Measurements from ENCODE around the gene TLE6. TPM values are rescaled to one million over a fixed set of nuclear protein-coding genes. Genes with fewer than 3 reads are reported as not detected.

TLE6 gene
- total RNA-seq, 6 donors from 2014 or later, result 4.1 to 49.2 (median 5.4) TPM

DNA sequence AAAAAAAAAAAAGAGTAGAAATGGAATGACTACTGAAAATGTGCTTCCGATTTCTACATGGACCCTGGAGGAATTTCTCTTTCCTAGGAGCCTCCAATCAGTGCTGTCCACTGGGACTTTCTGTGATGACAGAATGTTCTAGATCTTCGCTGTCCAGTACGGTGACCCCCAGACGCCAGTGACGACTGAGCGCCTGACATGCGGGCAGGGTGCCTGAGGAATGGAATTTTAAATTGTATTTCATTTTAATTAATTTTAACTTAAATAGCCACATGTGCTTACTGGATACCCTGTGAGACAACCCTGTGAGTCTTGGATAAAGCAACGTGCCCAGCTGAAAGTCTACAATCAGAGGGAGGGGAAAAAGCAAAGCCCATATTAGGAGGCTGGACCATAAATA is 4.1 kb upstream of the TLE6 start:
- no peaks in the 10 kb centered on the region for H3K36me3 ChIP-seq
- H3K27ac ChIP-seq, result peak overlapping the region; percentile 78 to 86 (median 82)
- no peak overlapping the region for H3K4me3 ChIP-seq
- no peaks in the 10 kb centered on the region for H3K27me3 ChIP-seq
- H3K4me1 ChIP-seq, result peaks cover 88 to 98% (median 94%) of the 10 kb centered on the region in 4 donors
- no peaks in the 10 kb centered on the region for H3K9me3 ChIP-seq
- ATAC-seq (ENCODE audit: low FRiP score in 2 of 2) (no peak), DNase-seq (no peak)
- TF ChIP-seq POLR2AphosphoS5 (IDR thresholded peaks at IDR 0.05) (peak; percentile 24 to 64), POLR2A (IDR thresholded peaks at IDR 0.05) (no peak), EP300 (IDR thresholded peaks at IDR 0.05) (peak in 2 of 4 donors; percentile 55 to 81)
- TF ChIP-seq, protein P1, sequence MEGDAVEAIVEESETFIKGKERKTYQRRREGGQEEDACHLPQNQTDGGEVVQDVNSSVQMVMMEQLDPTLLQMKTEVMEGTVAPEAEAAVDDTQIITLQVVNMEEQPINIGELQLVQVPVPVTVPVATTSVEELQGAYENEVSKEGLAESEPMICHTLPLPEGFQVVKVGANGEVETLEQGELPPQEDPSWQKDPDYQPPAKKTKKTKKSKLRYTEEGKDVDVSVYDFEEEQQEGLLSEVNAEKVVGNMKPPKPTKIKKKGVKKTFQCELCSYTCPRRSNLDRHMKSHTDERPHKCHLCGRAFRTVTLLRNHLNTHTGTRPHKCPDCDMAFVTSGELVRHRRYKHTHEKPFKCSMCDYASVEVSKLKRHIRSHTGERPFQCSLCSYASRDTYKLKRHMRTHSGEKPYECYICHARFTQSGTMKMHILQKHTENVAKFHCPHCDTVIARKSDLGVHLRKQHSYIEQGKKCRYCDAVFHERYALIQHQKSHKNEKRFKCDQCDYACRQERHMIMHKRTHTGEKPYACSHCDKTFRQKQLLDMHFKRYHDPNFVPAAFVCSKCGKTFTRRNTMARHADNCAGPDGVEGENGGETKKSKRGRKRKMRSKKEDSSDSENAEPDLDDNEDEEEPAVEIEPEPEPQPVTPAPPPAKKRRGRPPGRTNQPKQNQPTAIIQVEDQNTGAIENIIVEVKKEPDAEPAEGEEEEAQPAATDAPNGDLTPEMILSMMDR (IDR thresholded peaks at IDR 0.05), result no peak
- WGBS, 2 donors, result 69 to 72% methylated on average over 8 of the region's 8 CpGs

DNA sequence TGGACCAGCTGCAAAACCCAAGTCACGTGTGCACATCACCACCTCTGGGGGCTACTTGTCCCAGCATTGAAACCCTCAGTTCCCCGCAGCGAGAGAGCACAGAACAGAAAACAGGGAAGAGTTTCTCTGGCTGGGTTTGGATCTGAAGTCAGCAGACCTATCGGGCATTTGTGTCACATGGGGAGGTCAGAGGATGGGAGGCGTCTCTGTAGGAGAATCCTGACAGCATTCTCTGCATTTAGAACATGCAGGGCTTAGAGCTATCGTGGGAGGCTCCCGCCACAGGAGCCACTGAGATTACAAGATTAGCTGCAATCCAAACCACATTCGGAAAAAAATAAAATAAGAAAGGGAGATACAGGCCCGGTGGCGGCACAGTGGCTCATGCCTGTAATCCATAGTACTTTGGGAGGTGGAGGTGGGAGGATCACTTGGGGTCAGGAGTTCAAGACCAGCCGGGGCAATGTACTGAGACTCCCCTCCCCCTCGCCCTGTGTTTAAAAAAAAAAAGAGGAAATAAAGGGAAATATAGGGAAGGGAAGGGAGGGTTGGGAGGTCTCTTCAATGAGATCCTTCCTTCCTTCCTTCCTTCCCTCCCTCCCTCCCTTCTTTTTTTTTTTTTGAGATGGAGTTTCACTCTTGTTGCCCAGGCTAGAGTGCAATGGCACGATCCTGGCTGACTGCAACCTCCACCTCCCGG is 2.9 kb upstream of the TLE6 start:
- ATAC-seq (ENCODE audit: low FRiP score in 2 of 2) (peak in 1 of 2 donors; percentile 71), DNase-seq (peak in 1 of 2 donors; percentile 56)
- peak overlapping the region; percentile 70 to 86 (median 80) for H3K27ac ChIP-seq
- 30 to 38% methylated on average over 14 of the region's 14 CpGs for WGBS, 2 donors
- no peak overlapping the region for H3K4me3 ChIP-seq
- H3K9me3 ChIP-seq, result no peaks in the 10 kb centered on the region
- no peaks in the 10 kb centered on the region for H3K36me3 ChIP-seq
- H3K27me3 ChIP-seq, result no peaks in the 10 kb centered on the region
- H3K4me1 ChIP-seq, result peaks cover 80 to 92% (median 88%) of the 10 kb centered on the region in 4 donors
- TF ChIP-seq EP300 (IDR thresholded peaks at IDR 0.05) (no peak), POLR2AphosphoS5 (IDR thresholded peaks at IDR 0.05) (peak; percentile 17 to 33), POLR2A (IDR thresholded peaks at IDR 0.05) (peak in 1 of 4 donors; percentile 21)

DNA sequence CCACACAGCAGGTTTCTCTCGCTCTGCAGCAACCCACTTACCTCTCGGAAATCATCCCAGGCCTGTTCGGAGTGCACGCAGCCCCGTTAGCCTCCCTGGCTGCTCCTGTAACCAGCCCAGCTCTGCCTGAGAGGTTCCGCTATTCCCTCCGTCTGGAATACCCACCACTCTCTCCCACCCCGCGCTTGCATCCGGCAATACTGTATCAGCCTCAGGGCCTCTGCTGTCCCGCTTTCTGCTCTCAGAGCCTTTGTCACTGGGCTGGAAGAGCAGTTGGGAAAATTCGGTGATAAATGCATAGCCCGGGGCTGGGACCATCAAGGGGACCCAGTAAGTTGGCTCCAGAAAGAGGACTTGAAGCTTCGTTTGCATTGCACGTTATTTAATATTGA is 759 bp upstream of the TLE6 start:
- Histone ChIP-seq H3K4me1 (peaks cover 60 to 80% (median 72%) of the 10 kb centered on the region in 4 donors), H3K9me3 (no peaks in the 10 kb centered on the region), H3K27me3 (no peaks in the 10 kb centered on the region), H3K4me3 (peak overlapping the region; percentile 42 to 63 (median 51)), H3K27ac (peak overlapping the region; percentile 72 to 82 (median 78)), H3K36me3 (no peaks in the 10 kb centered on the region)
- no peak for DNase-seq
- ATAC-seq (ENCODE audit: low FRiP score in 2 of 2), result no peak
- WGBS, 2 donors, result 15 to 18% methylated on average over 11 to 15 of the region's 15 CpGs
- TF ChIP-seq POLR2A (IDR thresholded peaks at IDR 0.05) (no peak), POLR2AphosphoS5 (IDR thresholded peaks at IDR 0.05) (no peak), EP300 (IDR thresholded peaks at IDR 0.05) (no peak)
- TF ChIP-seq, protein P1 (IDR thresholded peaks at IDR 0.05), result no peak

DNA sequence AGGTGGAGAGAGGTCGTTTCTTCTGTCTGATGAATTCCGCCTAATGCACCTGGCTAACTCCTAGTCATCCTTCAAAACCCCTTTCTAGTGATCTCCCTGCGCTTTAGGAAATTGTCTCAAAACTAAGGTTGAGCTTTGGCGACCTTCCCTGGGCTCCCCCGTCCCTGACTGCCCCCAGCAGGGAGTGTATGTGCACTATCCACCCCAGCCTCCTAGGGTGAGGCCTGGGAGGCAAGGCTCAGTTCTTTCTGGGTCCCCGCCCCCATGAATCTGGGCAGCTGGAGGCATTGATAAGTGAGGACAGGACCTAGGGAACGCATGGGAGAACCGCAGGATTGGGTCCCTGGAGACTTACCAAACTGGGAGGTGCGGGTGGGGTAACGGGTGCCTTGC is 378 bp downstream of the TLE6 start:
- Histone ChIP-seq H3K4me1 (peaks cover 61 to 80% (median 71%) of the 10 kb centered on the region in 4 donors), H3K36me3 (no peaks in the 10 kb centered on the region), H3K27me3 (no peaks in the 10 kb centered on the region), H3K9me3 (no peaks in the 10 kb centered on the region), H3K27ac (peak overlapping the region; percentile 70 to 82 (median 75)), H3K4me3 (peak overlapping the region in 3 of 4 donors; percentile 42 to 63 (median 55))
- WGBS, 2 donors, result 44 to 57% methylated on average over 5 to 10 of the region's 10 CpGs
- DNase-seq (no peak), ATAC-seq (ENCODE audit: low FRiP score in 2 of 2) (no peak)
- TF ChIP-seq POLR2A (IDR thresholded peaks at IDR 0.05) (no peak), EP300 (IDR thresholded peaks at IDR 0.05) (no peak), POLR2AphosphoS5 (IDR thresholded peaks at IDR 0.05) (no peak)
- TF ChIP-seq, protein P1 (IDR thresholded peaks at IDR 0.05), result no peak

DNA sequence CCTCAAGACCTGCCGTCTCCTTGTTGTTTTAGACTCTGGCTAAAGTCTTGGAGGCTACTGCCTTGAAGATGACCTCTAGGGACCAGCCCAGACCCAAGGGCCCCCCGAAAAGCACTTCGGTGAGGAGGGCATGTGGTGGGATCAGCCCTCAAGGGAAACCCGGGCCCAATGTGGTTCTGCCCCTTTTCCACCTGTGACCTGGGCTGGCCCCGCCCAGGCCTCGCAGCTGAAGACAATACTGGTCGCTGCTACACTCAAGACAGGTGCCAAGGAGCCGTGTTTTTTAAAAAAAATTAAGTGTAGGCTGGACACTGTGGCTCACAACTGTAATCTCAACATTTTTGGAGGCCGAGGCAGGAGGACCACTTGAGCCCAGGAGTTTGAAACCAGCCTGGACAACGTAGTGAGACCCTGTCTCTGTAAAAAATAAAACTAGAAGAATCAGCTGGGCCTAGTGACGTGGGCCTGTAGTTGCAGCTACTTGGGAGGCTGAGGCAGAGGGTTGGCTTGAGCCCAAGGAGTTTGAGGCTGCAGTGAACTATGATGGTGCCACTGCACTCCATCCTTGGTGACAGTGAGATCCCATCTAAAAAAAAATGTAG is 903 bp downstream of the TLE6 start:
- Histone ChIP-seq H3K36me3 (no peaks in the 10 kb centered on the region), H3K4me3 (peak overlapping the region in 1 of 4 donors; percentile 63), H3K9me3 (no peaks in the 10 kb centered on the region), H3K27me3 (no peaks in the 10 kb centered on the region), H3K27ac (peak overlapping the region; percentile 70 to 82 (median 75)), H3K4me1 (peaks cover 61 to 80% (median 74%) of the 10 kb centered on the region in 4 donors)
- 72 to 83% methylated on average over 6 to 11 of the region's 11 CpGs for WGBS, 2 donors
- ATAC-seq (ENCODE audit: low FRiP score in 2 of 2) (no peak), DNase-seq (no peak)
- TF ChIP-seq POLR2AphosphoS5 (IDR thresholded peaks at IDR 0.05), result no peak
- TF ChIP-seq, protein P1 (IDR thresholded peaks at IDR 0.05), result no peak
- TF ChIP-seq POLR2A (IDR thresholded peaks at IDR 0.05), result no peak
- no peak for TF ChIP-seq EP300 (IDR thresholded peaks at IDR 0.05)

Data from upper lobe of left lung (tissue), 6 donors.